Activated CD8-positive, alpha-beta memory T cell treated with anti-CD3 and anti-CD28 coated beads, Interleukin-2, amount 50 U/mL, for 4 hours (primary cell): ENCODE results near the gene FAM120A.
A peak's percentile ranks its signal among the peaks of the same experiment; 100 is the strongest.

Experiments used
- DNase-seq: peaks from one replicate; pipeline ENCODE4 v3.0.0-alpha.2; 2020

Gene FAM120A

GRCh38 chr9:93566408-93567270 lies 115.2 kb downstream of the FAM120A start:
- DNase-seq, result peak; percentile 99

GRCh38 chr9:93567271-93567959 lies 115.9 kb downstream of the FAM120A start:
- no peak for DNase-seq

- no peak for DNase-seq
Measured at GRCh38 chr9:93568169-93568568, 116.7 kb downstream of the FAM120A start.

- DNase-seq, result no peak
Measured at GRCh38 chr9:93569621-93570174, 118.2 kb downstream of the FAM120A start.

GRCh38 chr9:93572221-93572620 lies 120.7 kb downstream of the FAM120A start:
- no peak for DNase-seq

GRCh38 chr9:93572636-93573515 lies 121.4 kb downstream of the FAM120A start:
- no peak for DNase-seq

- DNase-seq, result no peak
Measured at GRCh38 chr9:93573516-93573828, 122.0 kb downstream of the FAM120A start.

- no peak for DNase-seq
Measured at GRCh38 chr9:93574091-93574899, 122.8 kb downstream of the FAM120A start.

GRCh38 chr9:93574900-93575795 lies 123.7 kb downstream of the FAM120A start:
- no peak for DNase-seq

- peak; percentile 62 for DNase-seq
Measured at GRCh38 chr9:93575796-93576257, 124.3 kb downstream of the FAM120A start.

GRCh38 chr9:93576258-93577077 lies 125.0 kb downstream of the FAM120A start, which contains the start of gene PHF2:
Gene PHF2, plus strand, starts transcription at chr9:93576584. Its CDS starts 190 bp downstream, at chr9:93576774.
- DNase-seq, result peak; percentile 43

GRCh38 chr9:93577078-93577974 lies 125.8 kb downstream of the FAM120A start:
- no peak for DNase-seq

GRCh38 chr9:93577975-93578682 lies 126.6 kb downstream of the FAM120A start:
- no peak for DNase-seq

GRCh38 chr9:93578844-93579243 lies 127.4 kb downstream of the FAM120A start:
- no peak for DNase-seq

GRCh38 chr9:93579711-93580516 lies 128.4 kb downstream of the FAM120A start:
- DNase-seq, result no peak

GRCh38 chr9:93580654-93581380 lies 129.3 kb downstream of the FAM120A start:
- DNase-seq, result no peak
